OCI-LY7 (cell line): Measurements from ENCODE around the gene GPRC5D.

Experiments
- CTCF ChIP-seq: fragments of 200-600 bp; sonication (generic); conservative IDR thresholded peaks from 2 replicates; pipeline ENCODE4 v1.5.1; 2014; ENCODE audit warnings: mild to moderate bottlenecking, antibody characterized with exemption, low read length, moderate library complexity, mixed read lengths
- EZH2phosphoT487 ChIP-seq: fragments of 200-600 bp; sonication (generic); IDR thresholded peaks from 2 replicates; pipeline ENCODE4 v1.6.1; 2018; ENCODE audit warnings: low read depth, borderline replicate concordance, mild to moderate bottlenecking, mixed run types, antibody characterized with exemption, low read length, moderate library complexity, mixed read lengths

GRCh38 chr12:13000925-13001774, 49.2 kb upstream of the GPRC5D start:
- peak; percentile 41; the same call in 1 of the 2 replicates for TF ChIP-seq CTCF
- no peak for TF ChIP-seq EZH2phosphoT487
